Measurements from ENCODE around the gene ARNT2.

Gene ARNT2

GRCh38 chr15:80556694-80557367 lies 152.6 kb downstream of the ARNT2 start:
- no peak for DNase-seq (ENCODE audit: low read depth in 2 of 2)

DNA sequence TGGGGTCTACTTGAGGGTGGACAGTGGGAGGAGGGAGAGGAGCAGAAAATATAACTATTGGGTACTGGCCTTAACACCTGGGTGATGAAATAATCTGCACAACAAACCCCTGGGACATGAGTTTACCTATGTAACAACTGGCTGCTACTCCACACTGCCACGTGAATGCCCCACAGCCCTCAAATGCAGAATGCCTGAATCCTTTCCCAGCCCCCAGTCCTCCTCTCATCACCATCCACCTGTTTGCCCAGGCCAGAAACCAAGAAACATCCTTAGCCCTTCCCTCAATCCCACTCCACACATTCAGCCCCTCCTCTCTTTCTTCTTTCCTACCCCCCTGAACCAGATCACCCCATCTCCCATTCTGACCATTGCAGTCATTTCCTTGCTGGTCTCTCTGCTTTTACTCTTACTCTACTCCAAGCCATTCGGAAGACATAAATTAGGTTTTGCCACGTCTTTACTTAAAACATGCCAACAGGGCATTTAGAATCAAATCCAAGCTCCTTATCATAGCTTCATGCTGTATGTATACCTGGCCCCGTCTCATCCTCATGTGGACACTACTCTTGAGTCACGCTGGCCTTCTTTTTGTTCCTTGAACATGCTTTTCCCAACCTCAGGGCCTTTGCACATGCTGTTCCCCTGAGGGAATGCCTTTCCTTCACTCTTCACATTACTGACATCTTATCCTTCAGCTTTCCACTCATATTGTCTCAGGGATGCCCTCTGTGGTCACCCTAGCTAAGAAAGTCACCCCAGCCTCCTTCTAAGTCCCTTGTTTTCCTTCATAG lies 153.5 kb downstream of the ARNT2 start:
- no peak for DNase-seq (ENCODE audit: low read depth in 2 of 2)

DNA sequence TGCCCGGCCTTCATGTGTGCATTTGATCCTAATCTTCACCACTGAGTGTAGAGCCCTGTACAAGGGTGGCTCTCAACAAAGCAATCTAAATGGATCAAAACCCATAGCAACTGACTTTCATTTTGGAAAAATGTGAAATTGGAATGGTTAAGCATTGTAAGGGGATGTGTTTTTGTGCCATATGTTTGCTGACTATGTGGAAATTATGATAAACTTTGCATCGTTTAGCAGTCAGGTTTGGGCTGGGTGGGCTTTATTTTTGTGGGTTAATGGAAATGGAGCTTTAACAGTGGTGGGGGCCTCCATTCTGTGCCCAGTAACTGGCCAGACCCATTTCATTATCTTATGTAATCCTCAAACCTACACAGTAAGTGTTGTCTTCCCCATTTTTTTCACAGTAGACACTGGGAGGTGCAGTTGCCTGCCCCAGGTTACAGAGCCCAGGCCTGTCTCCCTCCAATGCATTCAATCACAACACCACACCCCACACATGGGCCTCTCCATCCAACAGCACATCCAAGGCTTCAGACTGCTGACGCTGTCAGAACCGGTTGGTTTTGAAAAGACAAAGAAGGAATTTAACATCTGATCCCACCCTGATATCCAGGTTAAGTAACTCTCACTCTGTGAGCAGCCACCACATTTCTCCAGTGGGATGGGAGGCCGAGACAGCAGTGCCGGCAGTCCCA lies 154.6 kb downstream of the ARNT2 start:
- no peak for DNase-seq (ENCODE audit: low read depth in 2 of 2)

DNA sequence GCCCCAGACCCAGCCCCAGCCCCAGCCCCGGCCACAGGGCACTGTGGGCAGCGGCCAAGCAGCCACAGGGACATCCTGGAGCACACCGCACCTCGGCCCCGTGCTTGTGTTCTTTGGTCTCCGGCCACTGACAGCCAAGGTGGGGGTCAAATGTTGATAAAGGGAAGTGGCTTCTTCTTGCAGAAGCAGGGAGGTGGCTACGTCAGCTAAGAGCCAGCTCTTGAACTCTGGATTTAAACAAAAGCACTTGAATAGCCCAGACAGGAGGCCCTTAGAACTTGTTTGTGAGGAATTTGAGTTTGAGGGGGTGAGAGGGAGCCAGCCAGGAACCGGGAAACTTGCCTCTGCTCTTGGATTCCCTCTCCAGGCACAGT lies 155.1 kb downstream of the ARNT2 start:
- DNase-seq (ENCODE audit: low read depth in 2 of 2): no peak

DNA sequence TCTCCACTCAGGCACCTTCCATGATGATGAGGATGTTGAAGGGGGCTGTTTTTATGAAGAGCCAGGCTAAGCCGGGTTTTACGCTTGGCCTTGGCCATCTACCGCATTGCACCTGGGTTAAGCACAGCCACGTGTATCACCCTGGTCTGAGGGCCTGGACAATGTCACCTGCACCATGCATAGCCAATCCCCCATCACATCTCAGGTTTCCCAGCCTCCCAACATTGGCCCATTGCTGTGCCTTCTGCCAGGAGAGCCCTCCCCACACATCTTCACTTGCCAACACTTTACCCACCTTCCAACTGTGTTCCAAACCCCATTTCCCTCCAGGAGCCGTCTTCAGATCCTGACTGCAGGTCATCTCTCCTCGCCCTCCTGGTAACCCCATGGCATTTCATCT lies 155.6 kb downstream of the ARNT2 start:
- no peak for DNase-seq (ENCODE audit: low read depth in 2 of 2)

DNA sequence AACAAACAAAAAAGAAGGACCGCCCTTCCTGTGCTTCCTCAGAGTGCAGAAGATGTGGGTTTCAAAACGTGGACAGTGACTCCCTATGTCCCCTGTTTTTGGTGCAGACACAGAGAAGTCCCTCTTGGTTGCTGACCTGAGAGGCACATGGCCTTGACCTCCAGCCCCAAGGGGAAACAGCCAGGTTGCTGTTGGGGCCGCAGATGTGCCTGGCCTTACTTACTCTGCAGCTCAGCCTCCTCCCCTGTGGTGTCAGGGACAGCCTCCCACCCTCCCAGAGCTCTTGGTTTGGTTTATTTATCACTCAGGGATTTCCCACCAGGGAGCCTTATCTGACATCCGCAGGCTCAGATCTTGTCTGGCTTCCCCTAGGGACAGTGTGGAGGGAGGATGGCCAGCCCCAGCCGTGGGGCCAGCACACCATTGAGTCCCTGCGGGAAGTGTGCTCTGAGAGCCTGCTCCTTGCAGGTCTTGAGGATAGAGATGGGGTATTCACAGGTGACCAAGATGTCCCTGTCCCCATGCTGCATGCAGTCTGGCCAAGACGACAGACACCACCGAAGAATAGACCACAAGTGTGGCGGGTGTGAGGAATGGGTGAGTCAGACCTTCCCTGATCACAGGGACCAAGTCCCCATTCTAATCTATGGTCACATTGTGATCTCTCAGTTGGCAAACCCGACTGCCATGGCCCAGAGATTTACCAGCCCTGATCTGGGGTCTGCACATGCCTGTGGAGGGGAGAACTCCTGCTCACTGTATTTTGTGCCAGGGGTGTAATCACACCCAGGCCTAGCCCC lies 156.6 kb downstream of the ARNT2 start:
- DNase-seq (ENCODE audit: low read depth in 2 of 2): no peak

GRCh38 chr15:80561500-80561899 lies 157.3 kb downstream of the ARNT2 start:
- DNase-seq (ENCODE audit: low read depth in 2 of 2): no peak

DNA sequence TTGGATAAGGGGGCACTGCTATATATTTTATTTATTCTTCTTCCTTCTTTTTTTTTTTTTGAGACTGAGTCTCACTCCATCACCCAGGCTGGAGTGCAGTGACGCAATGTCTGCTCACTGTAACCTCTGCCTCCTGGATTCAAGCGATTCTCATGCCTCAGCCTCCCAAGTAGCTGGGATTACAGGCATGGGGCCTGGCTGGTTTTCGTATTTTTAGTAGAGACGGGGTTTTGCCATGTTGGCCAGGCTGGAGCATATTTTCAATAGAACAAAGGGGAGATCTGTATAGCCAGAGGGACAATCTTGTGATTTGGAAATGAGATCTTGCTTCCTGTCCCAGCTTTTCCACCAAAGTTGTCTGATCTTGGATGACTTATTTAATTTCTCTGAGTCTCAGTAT lies 157.9 kb downstream of the ARNT2 start:
- DNase-seq (ENCODE audit: low read depth in 2 of 2): no peak

- no peak for DNase-seq (ENCODE audit: low read depth in 2 of 2)
Measured at GRCh38 chr15:80562846-80563245, 158.7 kb downstream of the ARNT2 start.

DNA sequence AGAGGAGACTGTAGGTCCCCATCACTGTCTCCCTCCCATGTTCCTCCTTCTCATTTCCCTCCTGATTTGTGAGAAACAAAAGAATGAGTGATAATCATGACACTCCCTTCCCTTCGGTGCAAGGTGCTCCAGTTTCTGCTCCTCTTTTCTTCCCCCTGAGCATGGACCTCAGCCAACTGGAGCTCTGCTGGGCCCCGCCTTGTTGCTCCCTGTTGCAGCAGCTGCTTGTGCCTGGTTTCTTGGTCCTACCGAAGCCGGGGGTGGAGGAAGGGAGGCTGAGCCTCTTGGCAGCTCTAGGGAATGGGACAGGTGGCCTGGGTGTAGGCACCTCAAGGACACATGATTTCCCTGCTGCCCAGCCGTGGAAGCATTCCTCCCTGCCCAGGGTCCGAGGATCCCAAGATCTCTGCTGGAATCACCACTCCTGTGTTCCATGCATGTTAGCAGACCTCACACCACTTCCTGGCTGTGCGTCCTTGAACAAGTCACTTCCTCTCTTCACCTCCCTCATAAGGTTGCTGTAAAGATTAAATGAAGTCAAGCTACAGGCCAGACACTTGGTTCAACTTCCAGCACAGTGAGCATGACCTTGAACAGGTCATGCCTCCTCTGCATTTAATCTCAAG lies 159.3 kb downstream of the ARNT2 start:
- no peak for DNase-seq (ENCODE audit: low read depth in 2 of 2)

GRCh38 chr15:80564056-80564455 lies 159.9 kb downstream of the ARNT2 start:
- DNase-seq (ENCODE audit: low read depth in 2 of 2): no peak

DNA sequence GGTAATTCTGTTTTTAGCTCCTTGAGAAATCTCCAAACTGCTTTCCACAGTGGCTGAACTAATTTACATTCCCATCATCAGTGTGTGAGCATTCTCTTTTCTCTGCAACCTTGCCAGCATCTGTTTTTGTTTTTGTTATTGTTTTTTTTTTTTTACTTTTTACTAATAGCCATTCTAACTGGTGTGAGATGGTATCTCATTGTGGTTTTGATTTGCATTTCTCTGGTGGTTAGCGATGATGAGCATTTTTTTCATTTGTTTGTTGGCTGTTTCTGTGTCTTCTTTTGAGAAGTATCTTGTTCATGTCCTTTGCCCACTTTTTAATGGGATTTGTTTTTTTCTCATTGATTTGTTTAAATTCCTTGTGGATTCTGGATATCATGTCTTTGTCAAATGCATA lies 161.2 kb downstream of the ARNT2 start:
- no peak for DNase-seq (ENCODE audit: low read depth in 2 of 2)

DNA sequence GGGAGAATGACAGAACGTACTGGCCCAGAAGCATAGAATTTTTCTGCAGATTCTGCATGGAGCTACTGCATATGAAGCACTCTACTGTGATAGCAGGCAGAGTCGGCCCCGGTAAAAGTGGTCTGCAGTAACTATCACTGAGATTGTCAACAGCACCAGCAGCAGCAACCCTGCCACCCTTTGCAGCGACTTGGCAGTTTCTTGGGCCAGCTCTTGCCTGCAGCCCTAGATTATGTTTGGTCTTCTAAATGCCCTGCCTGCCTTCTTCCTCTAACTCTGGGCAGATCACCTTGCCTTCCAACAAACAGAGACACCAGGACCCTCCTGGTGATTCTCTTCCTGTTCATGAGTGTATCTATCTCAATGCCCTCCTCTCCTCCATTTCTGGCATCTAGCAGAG lies 161.8 kb downstream of the ARNT2 start:
- no peak for DNase-seq (ENCODE audit: low read depth in 2 of 2)

GRCh38 chr15:80567721-80568157 lies 163.6 kb downstream of the ARNT2 start:
- no peak for DNase-seq (ENCODE audit: low read depth in 2 of 2)

DNA sequence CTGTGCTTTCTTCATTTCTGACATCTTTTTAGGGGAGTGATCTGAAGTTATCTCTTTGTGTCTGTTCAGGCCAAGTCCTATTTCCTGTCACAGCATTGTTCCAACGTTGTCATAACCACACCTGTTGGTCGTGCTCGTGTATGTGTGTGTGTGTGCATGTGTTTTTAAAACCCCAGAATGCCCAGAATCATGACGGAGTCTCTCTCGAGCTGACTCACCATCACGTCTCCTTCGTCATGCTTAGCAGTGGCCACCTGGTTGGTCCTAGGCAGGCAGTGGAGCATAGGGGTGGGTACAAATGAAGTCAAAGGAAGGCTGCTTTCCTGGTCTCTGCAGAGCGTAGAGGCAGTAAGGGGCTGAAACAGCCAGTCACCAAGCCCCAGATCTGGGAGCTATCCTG lies 164.1 kb downstream of the ARNT2 start:
- DNase-seq (ENCODE audit: low read depth in 2 of 2): no peak

DNA sequence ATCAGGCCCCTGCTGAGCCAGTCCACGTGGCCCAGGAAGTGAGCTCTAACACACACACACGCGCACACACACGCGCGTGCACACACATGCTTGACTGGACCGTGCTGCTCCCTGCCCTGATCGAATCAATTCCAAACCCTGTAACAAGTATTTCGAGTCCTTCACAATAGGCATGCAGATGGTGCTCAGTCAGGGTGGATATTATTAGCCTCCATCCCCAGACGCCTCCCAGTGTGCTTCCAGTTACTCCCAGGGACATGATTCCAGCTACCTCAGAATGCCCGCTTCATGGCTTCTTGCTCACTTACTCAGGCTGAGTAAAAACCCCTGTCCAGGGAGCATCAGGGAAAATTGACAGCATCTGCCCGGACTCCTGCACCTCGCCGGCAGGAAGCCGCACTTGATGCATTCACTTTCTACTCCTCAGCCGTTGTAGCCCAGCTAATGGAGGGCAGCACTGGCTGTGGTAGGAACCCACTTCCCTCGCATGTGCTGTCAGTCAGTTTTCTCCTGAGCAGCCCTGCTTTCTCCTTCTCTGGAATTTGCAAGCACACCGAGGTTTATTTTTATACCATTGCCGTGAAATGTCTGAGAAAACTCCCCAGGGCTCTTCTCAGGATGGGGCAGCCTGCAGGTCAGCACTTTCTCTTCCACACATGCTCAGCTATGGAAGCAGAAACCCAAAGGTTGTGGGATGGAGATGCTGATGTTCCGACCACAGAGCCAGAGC lies 164.9 kb downstream of the ARNT2 start:
- DNase-seq (ENCODE audit: low read depth in 2 of 2): no peak

DNA sequence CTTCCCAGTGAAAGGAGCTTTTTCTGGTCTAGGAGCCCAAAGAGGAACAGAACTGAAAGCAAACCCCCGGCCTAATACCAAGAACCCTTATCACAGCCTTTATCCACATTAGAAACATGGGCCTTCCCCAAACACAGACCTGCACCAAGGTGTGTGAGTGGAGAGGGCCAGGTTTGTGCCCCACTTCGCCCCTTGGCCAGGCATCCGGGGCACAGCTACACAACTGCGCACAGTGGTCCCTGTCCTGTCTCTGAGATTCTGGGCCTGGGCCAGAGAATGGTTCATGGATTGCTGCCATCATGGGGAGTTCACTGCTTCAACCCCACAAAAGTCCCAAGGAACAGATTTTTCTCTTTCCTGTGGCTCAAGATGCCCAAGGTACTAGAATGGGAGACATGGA lies 165.5 kb downstream of the ARNT2 start:
- DNase-seq (ENCODE audit: low read depth in 2 of 2): no peak

GRCh38 chr15:80570553-80570952 lies 166.4 kb downstream of the ARNT2 start:
- no peak for DNase-seq (ENCODE audit: low read depth in 2 of 2)

DNA sequence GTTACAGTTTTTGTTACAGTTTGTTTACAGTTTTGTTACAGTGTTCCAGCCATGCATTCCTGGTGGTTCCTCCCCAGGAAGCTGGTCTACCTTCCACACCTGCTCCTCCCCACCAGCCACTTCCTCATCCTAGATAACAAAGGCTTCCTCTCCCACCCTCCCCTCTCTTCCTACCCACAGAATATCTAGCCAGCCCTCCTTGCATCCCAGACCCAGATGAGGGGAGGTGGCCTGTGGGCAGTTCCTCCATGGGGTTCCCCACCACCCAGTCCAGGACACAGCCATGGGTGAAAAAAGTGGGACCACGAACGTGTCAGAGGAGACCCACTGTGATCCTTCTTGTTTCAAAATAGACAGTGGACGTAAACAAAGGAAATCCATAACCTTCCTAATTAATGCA lies 168.2 kb downstream of the ARNT2 start:
- no peak for DNase-seq (ENCODE audit: low read depth in 2 of 2)

DNA sequence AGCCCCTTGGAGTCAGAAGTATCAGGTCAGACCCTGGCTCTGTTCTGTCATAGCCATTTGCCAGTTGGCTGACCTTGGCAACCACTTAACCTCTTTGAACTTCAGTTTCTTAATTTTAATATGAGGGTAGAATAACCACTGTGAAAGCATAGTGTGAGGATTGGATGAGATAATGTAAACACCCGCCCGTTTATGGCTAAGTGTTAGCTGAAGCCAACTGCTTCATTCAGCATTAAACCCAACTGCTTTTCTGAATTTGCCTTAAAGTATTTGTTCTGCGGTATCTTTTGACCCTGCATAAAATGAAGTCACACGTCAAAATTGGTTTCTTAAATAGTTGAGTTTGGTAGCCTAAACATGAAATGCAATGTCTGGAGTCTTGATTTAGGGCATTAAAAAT lies 169.4 kb downstream of the ARNT2 start:
- no peak for DNase-seq (ENCODE audit: low read depth in 2 of 2)

GRCh38 chr15:80574590-80574989 lies 170.4 kb downstream of the ARNT2 start:
- DNase-seq (ENCODE audit: low read depth in 2 of 2): no peak

Measured in stimulated activated CD8-positive, alpha-beta memory T cell treated with anti-CD3 and anti-CD28 coated beads, Interleukin-15, amount 100 ng/mL, for 48 hours (primary cell).